LNCaP clone FGC (cell line): ENCODE data around the gene ADAM22.

Experiments used
- DNase-seq: peaks from one replicate; pipeline ENCODE4 v3.0.0-alpha.2; 2011; ENCODE audit warnings: low read depth
- H3K4me3 ChIP-seq: 2 replicates; pipeline ENCODE4 v1.5.1; 2011; ENCODE audit warnings: mild to moderate bottlenecking, low read depth, low read length, control low read depth
- CTCF ChIP-seq: IDR thresholded peaks from 2 replicates; pipeline ENCODE4 v1.5.1; 2012; ENCODE audit warnings: mild to moderate bottlenecking; ENCODE audit not compliant: control insufficient read depth, insufficient read depth; ENCODE audit errors: extremely low read depth

ADAM22 gene

DNA sequence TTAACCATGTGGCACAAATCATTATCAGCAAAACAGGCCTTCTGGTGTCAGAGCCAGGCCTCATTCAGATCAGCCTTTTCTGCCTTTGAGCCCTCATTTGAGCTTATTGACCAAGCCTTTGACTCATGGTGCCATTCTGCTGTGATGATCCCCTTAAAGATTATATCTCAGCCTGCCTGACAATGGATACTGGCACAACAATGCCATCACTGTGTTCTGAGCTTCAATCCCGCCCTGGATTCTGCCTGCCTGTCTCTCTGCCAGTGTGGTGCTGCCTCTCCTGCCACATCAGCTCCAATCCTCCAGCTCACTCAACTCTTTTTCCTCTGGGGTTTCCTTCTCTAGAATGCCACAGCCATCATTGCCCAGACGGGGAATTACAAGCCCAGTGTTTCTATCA, 233.2 kb downstream of the ADAM22 start:
- TF ChIP-seq CTCF: no peak
- DNase-seq: no peak

GRCh38 chr7:88167721-88168120, 233.7 kb downstream of the ADAM22 start:
- no peak for DNase-seq
- H3K4me3 ChIP-seq: no peak overlapping the region
- no peak for TF ChIP-seq CTCF

More for the DNA sequence above, 233.2 kb downstream of the ADAM22 start:
- H3K4me3 ChIP-seq: no peak overlapping the region

GRCh38 chr7:88169717-88170320, 235.8 kb downstream of the ADAM22 start:
- peak; percentile 4 for DNase-seq
- TF ChIP-seq CTCF: peak; percentile 56
- no peak overlapping the region for H3K4me3 ChIP-seq

DNA sequence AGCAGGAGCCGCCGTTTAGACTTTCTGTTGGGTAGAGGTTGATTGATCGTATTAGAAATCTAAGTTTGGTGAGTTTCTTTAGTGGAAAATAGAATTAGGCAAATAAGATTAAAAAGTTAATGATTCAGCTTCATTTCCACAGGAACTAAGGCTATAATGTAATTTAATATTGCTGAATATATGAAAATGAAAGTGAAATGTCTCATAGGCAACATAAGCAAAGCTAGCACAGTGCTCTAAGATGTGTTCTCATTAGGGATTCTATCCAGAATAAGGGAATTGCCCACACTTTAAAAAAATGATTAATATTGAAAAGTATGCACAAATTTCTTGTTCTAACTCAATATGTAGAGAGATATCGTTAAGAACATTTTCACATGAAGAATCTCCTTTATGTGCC, 238.8 kb downstream of the ADAM22 start:
- no peak for TF ChIP-seq CTCF
- no peak for DNase-seq
- H3K4me3 ChIP-seq: no peak overlapping the region

GRCh38 chr7:88176190-88176589, 242.1 kb downstream of the ADAM22 start:
- no peak overlapping the region for H3K4me3 ChIP-seq
- DNase-seq: no peak
- TF ChIP-seq CTCF: no peak

DNA sequence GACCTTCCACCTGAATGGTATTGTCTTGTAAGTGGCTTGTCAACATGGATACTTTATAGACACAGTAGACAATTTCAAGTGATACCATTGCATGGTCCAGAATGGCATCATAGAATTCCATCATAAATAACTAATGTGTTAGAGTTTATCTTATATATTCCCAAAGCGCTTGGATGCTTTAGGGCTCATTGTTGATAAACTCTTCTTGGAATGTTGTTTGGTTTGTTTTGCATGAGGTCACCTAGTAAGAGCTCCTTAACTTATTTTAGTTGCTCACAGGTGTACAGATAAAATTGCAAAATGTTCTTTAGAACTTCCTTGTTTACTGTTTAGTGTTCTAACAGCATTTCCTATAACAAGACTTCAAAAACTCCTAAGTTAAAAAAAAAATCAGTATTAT, 249.0 kb downstream of the ADAM22 start:
- no peak overlapping the region for H3K4me3 ChIP-seq
- no peak for TF ChIP-seq CTCF
- peak; percentile 4 for DNase-seq

- H3K4me3 ChIP-seq: no peak overlapping the region
- DNase-seq: no peak
- TF ChIP-seq CTCF: no peak
These were observed 250.8 kb downstream of the ADAM22 start for GRCh38 chr7:88184848-88185304.
